ENCODE results near the gene KRT10.

GRCh38 chr17:40795019-40795667 lies 27.3 kb downstream of the KRT10 start:
- TF ChIP-seq POLR2A (IDR thresholded peaks at IDR 0.05): no peak
- no peak for TF ChIP-seq CTCF (IDR thresholded peaks at IDR 0.05)
- no peak for TF ChIP-seq POLR2AphosphoS5 (IDR thresholded peaks at IDR 0.05)
